ENCODE data around the gene ATP8A2.
"Not testable (repeated sequence)": the region's sequence is repeated elsewhere in the genome, so short reads cannot be mapped to it uniquely, and the experiment has no call there.

Gene ATP8A2

GRCh38 chr13:25502551-25502950, 130.8 kb downstream of the ATP8A2 start:
- no peaks in the 10 kb centered on the region for H3K36me3 ChIP-seq (ENCODE audit: control insufficient read depth in 1 of 2, insufficient read depth in 2 of 2, low read length in 2 of 2)
- no peak overlapping the region for H3K27ac ChIP-seq (ENCODE audit: low read length)
- H3K4me3 ChIP-seq (ENCODE audit: low read depth in 1 of 2, low read length in 2 of 2) = no peak overlapping the region
- H3K4me1 ChIP-seq (ENCODE audit: control insufficient read depth in 1 of 2, insufficient read depth in 2 of 2, low read length in 2 of 2) = no peaks in the 10 kb centered on the region
- no peaks in the 10 kb centered on the region for H3K9me3 ChIP-seq (ENCODE audit: control insufficient read depth in 1 of 2, low read length in 2 of 2)
- no peaks in the 10 kb centered on the region for H3K27me3 ChIP-seq (ENCODE audit: low read depth, low read length)

GRCh38 chr13:25503856-25504255, 132.1 kb downstream of the ATP8A2 start:
- no peaks in the 10 kb centered on the region for H3K9me3 ChIP-seq (ENCODE audit: control insufficient read depth in 1 of 2, low read length in 2 of 2)
- no peak overlapping the region for H3K27ac ChIP-seq (ENCODE audit: low read length)
- H3K4me3 ChIP-seq (ENCODE audit: low read depth in 1 of 2, low read length in 2 of 2) = no peak overlapping the region
- H3K36me3 ChIP-seq (ENCODE audit: control insufficient read depth in 1 of 2, insufficient read depth in 2 of 2, low read length in 2 of 2) = no peaks in the 10 kb centered on the region
- no peaks in the 10 kb centered on the region for H3K4me1 ChIP-seq (ENCODE audit: control insufficient read depth in 1 of 2, insufficient read depth in 2 of 2, low read length in 2 of 2)
- H3K27me3 ChIP-seq (ENCODE audit: low read depth, low read length) = no peaks in the 10 kb centered on the region

- Histone ChIP-seq H3K4me3 (ENCODE audit: low read depth in 1 of 2, low read length in 2 of 2) (no peak overlapping the region), H3K27ac (ENCODE audit: low read length) (no peak overlapping the region), H3K36me3 (ENCODE audit: control insufficient read depth in 1 of 2, insufficient read depth in 2 of 2, low read length in 2 of 2) (no peaks in the 10 kb centered on the region), H3K9me3 (ENCODE audit: control insufficient read depth in 1 of 2, low read length in 2 of 2) (no peaks in the 10 kb centered on the region), H3K27me3 (ENCODE audit: low read depth, low read length) (no peaks in the 10 kb centered on the region), H3K4me1 (ENCODE audit: control insufficient read depth in 1 of 2, insufficient read depth in 2 of 2, low read length in 2 of 2) (no peaks in the 10 kb centered on the region)
Observed at GRCh38 chr13:25507841-25508240, 136.1 kb downstream of the ATP8A2 start.

- H3K9me3 ChIP-seq (ENCODE audit: control insufficient read depth in 1 of 2, low read length in 2 of 2); H3K27me3 ChIP-seq (ENCODE audit: low read depth, low read length); H3K4me3 ChIP-seq (ENCODE audit: low read depth in 1 of 2, low read length in 2 of 2); H3K36me3 ChIP-seq (ENCODE audit: control insufficient read depth in 1 of 2, insufficient read depth in 2 of 2, low read length in 2 of 2); H3K4me1 ChIP-seq (ENCODE audit: control insufficient read depth in 1 of 2, insufficient read depth in 2 of 2, low read length in 2 of 2); H3K27ac ChIP-seq (ENCODE audit: low read length): not testable (repeated sequence)
Observed at GRCh38 chr13:25513060-25513459, 141.3 kb downstream of the ATP8A2 start.

GRCh38 chr13:25518441-25518840, 146.7 kb downstream of the ATP8A2 start:
- Histone ChIP-seq H3K4me1 (ENCODE audit: control insufficient read depth in 1 of 2, insufficient read depth in 2 of 2, low read length in 2 of 2) (no peaks in the 10 kb centered on the region), H3K36me3 (ENCODE audit: control insufficient read depth in 1 of 2, insufficient read depth in 2 of 2, low read length in 2 of 2) (no peaks in the 10 kb centered on the region), H3K4me3 (ENCODE audit: low read depth in 1 of 2, low read length in 2 of 2) (no peak overlapping the region), H3K27ac (ENCODE audit: low read length) (no peak overlapping the region), H3K27me3 (ENCODE audit: low read depth, low read length) (no peaks in the 10 kb centered on the region), H3K9me3 (ENCODE audit: control insufficient read depth in 1 of 2, low read length in 2 of 2) (peaks cover 0 to 3% of the 10 kb centered on the region in 2 donors)

- H3K4me1 ChIP-seq (ENCODE audit: control insufficient read depth in 1 of 2, insufficient read depth in 2 of 2, low read length in 2 of 2) = no peaks in the 10 kb centered on the region
- no peak overlapping the region for H3K27ac ChIP-seq (ENCODE audit: low read length)
- no peaks in the 10 kb centered on the region for H3K27me3 ChIP-seq (ENCODE audit: low read depth, low read length)
- H3K4me3 ChIP-seq (ENCODE audit: low read depth in 1 of 2, low read length in 2 of 2) = no peak overlapping the region
- H3K36me3 ChIP-seq (ENCODE audit: control insufficient read depth in 1 of 2, insufficient read depth in 2 of 2, low read length in 2 of 2) = no peaks in the 10 kb centered on the region
- H3K9me3 ChIP-seq (ENCODE audit: control insufficient read depth in 1 of 2, low read length in 2 of 2) = peaks cover 0 to 17% of the 10 kb centered on the region in 2 donors
Observed at GRCh38 chr13:25525884-25526283, 154.1 kb downstream of the ATP8A2 start.

GRCh38 chr13:25528266-25528665, 156.5 kb downstream of the ATP8A2 start:
- Histone ChIP-seq H3K27me3 (ENCODE audit: low read depth, low read length) (no peaks in the 10 kb centered on the region), H3K27ac (ENCODE audit: low read length) (no peak overlapping the region), H3K4me3 (ENCODE audit: low read depth in 1 of 2, low read length in 2 of 2) (no peak overlapping the region), H3K9me3 (ENCODE audit: control insufficient read depth in 1 of 2, low read length in 2 of 2) (peaks cover 0 to 15% of the 10 kb centered on the region in 2 donors), H3K4me1 (ENCODE audit: control insufficient read depth in 1 of 2, insufficient read depth in 2 of 2, low read length in 2 of 2) (no peaks in the 10 kb centered on the region), H3K36me3 (ENCODE audit: control insufficient read depth in 1 of 2, insufficient read depth in 2 of 2, low read length in 2 of 2) (no peaks in the 10 kb centered on the region)

GRCh38 chr13:25529425-25529824, 157.7 kb downstream of the ATP8A2 start:
- H3K27me3 ChIP-seq (ENCODE audit: low read depth, low read length) = no peaks in the 10 kb centered on the region
- H3K27ac ChIP-seq (ENCODE audit: low read length) = no peak overlapping the region
- no peaks in the 10 kb centered on the region for H3K36me3 ChIP-seq (ENCODE audit: control insufficient read depth in 1 of 2, insufficient read depth in 2 of 2, low read length in 2 of 2)
- peaks cover 0 to 15% of the 10 kb centered on the region in 2 donors for H3K9me3 ChIP-seq (ENCODE audit: control insufficient read depth in 1 of 2, low read length in 2 of 2)
- H3K4me3 ChIP-seq (ENCODE audit: low read depth in 1 of 2, low read length in 2 of 2) = no peak overlapping the region
- H3K4me1 ChIP-seq (ENCODE audit: control insufficient read depth in 1 of 2, insufficient read depth in 2 of 2, low read length in 2 of 2) = no peaks in the 10 kb centered on the region

- H3K9me3 ChIP-seq (ENCODE audit: control insufficient read depth in 1 of 2, low read length in 2 of 2) = no peaks in the 10 kb centered on the region
- H3K27me3 ChIP-seq (ENCODE audit: low read depth, low read length) = no peaks in the 10 kb centered on the region
- H3K4me3 ChIP-seq (ENCODE audit: low read depth in 1 of 2, low read length in 2 of 2) = no peak overlapping the region
- no peaks in the 10 kb centered on the region for H3K36me3 ChIP-seq (ENCODE audit: control insufficient read depth in 1 of 2, insufficient read depth in 2 of 2, low read length in 2 of 2)
- H3K27ac ChIP-seq (ENCODE audit: low read length) = no peak overlapping the region
- H3K4me1 ChIP-seq (ENCODE audit: control insufficient read depth in 1 of 2, insufficient read depth in 2 of 2, low read length in 2 of 2) = no peaks in the 10 kb centered on the region
Observed at GRCh38 chr13:25538276-25538675, 166.5 kb downstream of the ATP8A2 start.

- Histone ChIP-seq H3K36me3 (ENCODE audit: control insufficient read depth in 1 of 2, insufficient read depth in 2 of 2, low read length in 2 of 2) (no peaks in the 10 kb centered on the region), H3K4me1 (ENCODE audit: control insufficient read depth in 1 of 2, insufficient read depth in 2 of 2, low read length in 2 of 2) (no peaks in the 10 kb centered on the region), H3K27ac (ENCODE audit: low read length) (no peak overlapping the region), H3K27me3 (ENCODE audit: low read depth, low read length) (no peaks in the 10 kb centered on the region), H3K9me3 (ENCODE audit: control insufficient read depth in 1 of 2, low read length in 2 of 2) (no peaks in the 10 kb centered on the region), H3K4me3 (ENCODE audit: low read depth in 1 of 2, low read length in 2 of 2) (no peak overlapping the region)
Observed at GRCh38 chr13:25541434-25542123, 169.8 kb downstream of the ATP8A2 start.

- H3K36me3 ChIP-seq (ENCODE audit: control insufficient read depth in 1 of 2, insufficient read depth in 2 of 2, low read length in 2 of 2); H3K27me3 ChIP-seq (ENCODE audit: low read depth, low read length); H3K4me3 ChIP-seq (ENCODE audit: low read depth in 1 of 2, low read length in 2 of 2); H3K4me1 ChIP-seq (ENCODE audit: control insufficient read depth in 1 of 2, insufficient read depth in 2 of 2, low read length in 2 of 2); H3K9me3 ChIP-seq (ENCODE audit: control insufficient read depth in 1 of 2, low read length in 2 of 2); H3K27ac ChIP-seq (ENCODE audit: low read length): not testable (repeated sequence)
Observed at GRCh38 chr13:25548991-25549390, 177.2 kb downstream of the ATP8A2 start.

GRCh38 chr13:25561812-25562211, 190.0 kb downstream of the ATP8A2 start:
- H3K27ac ChIP-seq (ENCODE audit: low read length) = no peak overlapping the region
- no peaks in the 10 kb centered on the region for H3K27me3 ChIP-seq (ENCODE audit: low read depth, low read length)
- H3K36me3 ChIP-seq (ENCODE audit: control insufficient read depth in 1 of 2, insufficient read depth in 2 of 2, low read length in 2 of 2) = no peaks in the 10 kb centered on the region
- no peaks in the 10 kb centered on the region for H3K4me1 ChIP-seq (ENCODE audit: control insufficient read depth in 1 of 2, insufficient read depth in 2 of 2, low read length in 2 of 2)
- H3K9me3 ChIP-seq (ENCODE audit: control insufficient read depth in 1 of 2, low read length in 2 of 2) = no peaks in the 10 kb centered on the region
- H3K4me3 ChIP-seq (ENCODE audit: low read depth in 1 of 2, low read length in 2 of 2) = no peak overlapping the region

All from muscle layer of duodenum (tissue), 2 donors.